Measurements from ENCODE around the gene RFX3. TPM values are rescaled to one million over a fixed set of nuclear protein-coding genes. Genes with fewer than 3 reads are reported as not detected.

The RFX3 gene
- total RNA-seq, 1 donor from 2014 or later, result 11.8 TPM

GRCh38 chr9:3464033-3464638 is 61.7 kb downstream of the RFX3 start:
- Histone ChIP-seq H3K4me1 (peaks cover 4% of the 10 kb centered on the region), H3K4me3 (no peak overlapping the region), H3K27me3 (no peaks in the 10 kb centered on the region), H3K9me3 (no peaks in the 10 kb centered on the region), H3K27ac (no peak overlapping the region), H3K36me3 (no peaks in the 10 kb centered on the region)
- intact Hi-C loops (cut with DNase I), result no loop called here
- no peak for DNase-seq (ENCODE audit: extremely low spot score in 2 of 2)
- no peak for TF ChIP-seq CTCF (IDR thresholded peaks at IDR 0.05)

GRCh38 chr9:3458806-3459475 is 66.9 kb downstream of the RFX3 start:
- H3K27ac ChIP-seq, result no peak overlapping the region
- intact Hi-C loops (cut with DNase I), result no loop called here
- no peaks in the 10 kb centered on the region for H3K36me3 ChIP-seq
- peaks cover 7% of the 10 kb centered on the region for H3K4me1 ChIP-seq
- H3K4me3 ChIP-seq, result no peak overlapping the region
- no peak for DNase-seq (ENCODE audit: extremely low spot score in 2 of 2)
- H3K9me3 ChIP-seq, result no peaks in the 10 kb centered on the region
- no peaks in the 10 kb centered on the region for H3K27me3 ChIP-seq
- TF ChIP-seq POLR2A (IDR thresholded peaks at IDR 0.05) (no peak), CTCF (IDR thresholded peaks at IDR 0.05) (no peak), POLR2AphosphoS5 (IDR thresholded peaks at IDR 0.05; ENCODE audit: insufficient read depth in 1 of 2, low read depth in 1 of 2) (no peak)

GRCh38 chr9:3457175-3457574 is 68.6 kb downstream of the RFX3 start:
- H3K27me3 ChIP-seq, result no peaks in the 10 kb centered on the region
- DNase-seq (ENCODE audit: extremely low spot score in 2 of 2), result no peak
- TF ChIP-seq POLR2A (IDR thresholded peaks at IDR 0.05), result no peak
- no peak for TF ChIP-seq CTCF (IDR thresholded peaks at IDR 0.05)
- TF ChIP-seq POLR2AphosphoS5 (IDR thresholded peaks at IDR 0.05; ENCODE audit: insufficient read depth in 1 of 2, low read depth in 1 of 2), result no peak
- H3K9me3 ChIP-seq, result no peaks in the 10 kb centered on the region
- H3K4me3 ChIP-seq, result no peak overlapping the region
- intact Hi-C loops (cut with DNase I), result no loop called here
- no peaks in the 10 kb centered on the region for H3K36me3 ChIP-seq
- no peak overlapping the region for H3K27ac ChIP-seq
- peaks cover 7% of the 10 kb centered on the region for H3K4me1 ChIP-seq

GRCh38 chr9:3455717-3456116 is 70.1 kb downstream of the RFX3 start:
- Histone ChIP-seq H3K9me3 (no peaks in the 10 kb centered on the region), H3K4me3 (no peak overlapping the region), H3K27ac (no peak overlapping the region), H3K4me1 (peaks cover 7% of the 10 kb centered on the region), H3K36me3 (no peaks in the 10 kb centered on the region), H3K27me3 (no peaks in the 10 kb centered on the region)
- DNase-seq (ENCODE audit: extremely low spot score in 2 of 2), result no peak
- TF ChIP-seq POLR2A (IDR thresholded peaks at IDR 0.05) (no peak), POLR2AphosphoS5 (IDR thresholded peaks at IDR 0.05; ENCODE audit: insufficient read depth in 1 of 2, low read depth in 1 of 2) (no peak), CTCF (IDR thresholded peaks at IDR 0.05) (no peak)
- intact Hi-C loops (cut with DNase I), result no loop called here

GRCh38 chr9:3455094-3455493 is 70.7 kb downstream of the RFX3 start:
- Histone ChIP-seq H3K4me3 (no peak overlapping the region), H3K9me3 (no peaks in the 10 kb centered on the region), H3K27me3 (no peaks in the 10 kb centered on the region), H3K36me3 (no peaks in the 10 kb centered on the region), H3K4me1 (peaks cover 7% of the 10 kb centered on the region), H3K27ac (no peak overlapping the region)
- DNase-seq (ENCODE audit: extremely low spot score in 2 of 2), result no peak
- TF ChIP-seq POLR2AphosphoS5 (IDR thresholded peaks at IDR 0.05; ENCODE audit: insufficient read depth in 1 of 2, low read depth in 1 of 2) (no peak), POLR2A (IDR thresholded peaks at IDR 0.05) (no peak)
- intact Hi-C loops (cut with DNase I), result no loop called here
